ENCODE data around the gene NFAM1. TPM values are rescaled to one million over a fixed set of nuclear protein-coding genes. Genes with fewer than 3 reads are reported as not detected.

Gene NFAM1
- total and polyA plus RNA-seq, 7 donors, result 1.2 to 3.1 (median 2.3) TPM

GRCh38 chr22:42388130-42388797 lies 43.9 kb downstream of the NFAM1 start:
- Histone ChIP-seq H3K27ac (no peak overlapping the region), H3K4me3 (no peak overlapping the region), H3K4me1 (no peaks in the 10 kb centered on the region), H3K9me3 (no peaks in the 10 kb centered on the region), H3K27me3 (no peaks in the 10 kb centered on the region), H3K36me3 (no peaks in the 10 kb centered on the region)
- no peak for DNase-seq
- 73 to 81% methylated on average over 15 of the region's 15 CpGs for WGBS, 2 donors
- TF ChIP-seq POLR2AphosphoS5 (IDR thresholded peaks at IDR 0.05) (no peak), CTCF (IDR thresholded peaks at IDR 0.05) (no peak), POLR2A (IDR thresholded peaks at IDR 0.05) (no peak), EP300 (IDR thresholded peaks at IDR 0.05) (no peak)
- intact Hi-C loops (cut with DNase I), result no loop called here

- intact Hi-C loops (cut with DNase I), result no loop called here
- H3K27ac ChIP-seq, result no peak overlapping the region
- H3K9me3 ChIP-seq, result no peaks in the 10 kb centered on the region
- no peaks in the 10 kb centered on the region for H3K27me3 ChIP-seq
- H3K36me3 ChIP-seq, result no peaks in the 10 kb centered on the region
- DNase-seq, result no peak
- H3K4me3 ChIP-seq, result no peak overlapping the region
- TF ChIP-seq EP300 (IDR thresholded peaks at IDR 0.05) (no peak), POLR2AphosphoS5 (IDR thresholded peaks at IDR 0.05) (no peak), CTCF (IDR thresholded peaks at IDR 0.05) (no peak), POLR2A (IDR thresholded peaks at IDR 0.05) (no peak)
- H3K4me1 ChIP-seq, result no peaks in the 10 kb centered on the region
- 79 to 86% methylated on average over 6 of the region's 6 CpGs for WGBS, 2 donors
Measured at GRCh38 chr22:42387631-42388030, 44.6 kb downstream of the NFAM1 start.

GRCh38 chr22:42385696-42386095 lies 46.5 kb downstream of the NFAM1 start:
- no peaks in the 10 kb centered on the region for H3K36me3 ChIP-seq
- no peaks in the 10 kb centered on the region for H3K4me1 ChIP-seq
- intact Hi-C loops (cut with DNase I), result no loop called here
- DNase-seq, result no peak
- no peak for TF ChIP-seq EP300 (IDR thresholded peaks at IDR 0.05)
- TF ChIP-seq POLR2A (IDR thresholded peaks at IDR 0.05), result no peak
- TF ChIP-seq POLR2AphosphoS5 (IDR thresholded peaks at IDR 0.05), result no peak
- no peak for TF ChIP-seq CTCF (IDR thresholded peaks at IDR 0.05)
- 87 to 89% methylated on average over 8 of the region's 8 CpGs for WGBS, 2 donors
- no peaks in the 10 kb centered on the region for H3K27me3 ChIP-seq
- no peak overlapping the region for H3K4me3 ChIP-seq
- no peak overlapping the region for H3K27ac ChIP-seq
- H3K9me3 ChIP-seq, result no peaks in the 10 kb centered on the region

DNA sequence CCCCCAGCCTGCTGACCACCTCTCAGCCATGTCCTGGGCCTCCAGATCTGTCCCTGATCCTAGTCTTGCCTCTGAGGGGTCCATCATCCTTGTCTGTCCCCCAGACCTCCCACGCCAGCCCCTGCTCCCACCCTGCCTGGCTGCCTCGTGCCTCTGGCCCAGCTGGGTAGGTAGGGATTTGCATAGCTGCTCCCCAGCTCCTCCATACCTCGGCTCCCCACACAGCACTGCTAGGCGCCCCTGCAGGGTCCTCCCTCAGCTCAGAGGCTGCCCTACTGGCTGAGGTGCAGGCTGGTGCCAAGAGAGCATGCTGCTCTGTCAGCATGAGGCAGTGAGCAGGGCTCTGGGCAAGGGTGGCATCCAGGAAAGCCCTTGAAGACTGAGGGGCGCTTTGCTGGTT lies 47.7 kb downstream of the NFAM1 start:
- Histone ChIP-seq H3K9me3 (no peaks in the 10 kb centered on the region), H3K27ac (no peak overlapping the region), H3K27me3 (no peaks in the 10 kb centered on the region), H3K4me1 (no peaks in the 10 kb centered on the region), H3K36me3 (no peaks in the 10 kb centered on the region), H3K4me3 (no peak overlapping the region)
- WGBS, 2 donors, result 84 to 85% methylated on average over 5 of the region's 5 CpGs
- DNase-seq, result no peak
- no peak for TF ChIP-seq POLR2AphosphoS5 (IDR thresholded peaks at IDR 0.05)
- TF ChIP-seq POLR2A (IDR thresholded peaks at IDR 0.05), result no peak
- no peak for TF ChIP-seq EP300 (IDR thresholded peaks at IDR 0.05)
- TF ChIP-seq CTCF (IDR thresholded peaks at IDR 0.05), result no peak
- intact Hi-C loops (cut with DNase I), result no loop called here

Data from sigmoid colon (tissue), 7 donors.